Ovary (tissue), 3 donors: ENCODE data around the gene NLGN1.

ENCODE experiments used
- CTCF ChIP-seq, 3 donors: fragments of 450-650 bp in 2 of 3; fragments of 200-600 bp in 1 of 3; IDR thresholded peaks; one replicate each; pipeline versions ENCODE4 v1.5.1 to v1.8.0; 2016 to 2022; ENCODE audit warnings: antibody characterized with exemption in 3 of 3, mild to moderate bottlenecking in 1 of 3
- EP300 ChIP-seq: sonication (generic); formaldehyde crosslinking; IDR thresholded peaks from one replicate; pipeline ENCODE4 v1.6.1; 2017; ENCODE audit warnings: antibody characterized with exemption
- POLR2A ChIP-seq: fragments of 450-650 bp; IDR thresholded peaks from one replicate; pipeline ENCODE4 v1.6.1; 2017; ENCODE audit warnings: antibody characterized with exemption, mild to moderate bottlenecking, moderate library complexity
- donor health status: DM: no; HTN: no; CAD: no.

- TF ChIP-seq EP300 (no peak), CTCF (IDR thresholded peaks at IDR 0.05) (no peak), POLR2A (no peak)
These were observed 925.2 kb downstream of the NLGN1 start for GRCh38 chr3:174322789-174323188.
